CD14-positive monocyte (primary cell): ENCODE measurements around the gene NCOA4. TPM values are rescaled to one million over a fixed set of nuclear protein-coding genes. Genes with fewer than 3 reads are reported as not detected.

Source experiments
- DNase-seq, 3 donors: peaks; one replicate each; pipeline ENCODE4 v3.0.0-alpha.2; 2011 to 2022
- H2AFZ ChIP-seq: 2 replicates; pipeline ENCODE4 v1.6.0; 2012; ENCODE audit warnings: mild to moderate bottlenecking, low read depth, low read length, inconsistent platforms; ENCODE audit not compliant: insufficient read depth, poor library complexity, severe bottlenecking
- H3K27ac ChIP-seq, 2 donors: 1 replicate in 1 of 2; 2 replicates in 1 of 2; pipeline ENCODE4 v1.5.1; 2012 to 2013; ENCODE audit warnings: low read length in 2 of 2, control low read depth in 1 of 2, inconsistent platforms in 1 of 2, low read depth in 1 of 2, mild to moderate bottlenecking in 1 of 2
- H3K27me3 ChIP-seq, 2 donors: one replicate each; pipeline versions ENCODE4 v1.6.0 to v1.6.1; 2011 to 2013; ENCODE audit warnings: low read length in 2 of 2; ENCODE audit not compliant: control insufficient read depth in 2 of 2, insufficient read depth in 2 of 2
- H3K36me3 ChIP-seq, 2 donors: replicated peaks in 1 of 2; 1 replicate in 1 of 2; 2 replicates in 1 of 2; pipeline versions ENCODE4 v1.5.1 to v1.6.1; 2012 to 2013; ENCODE audit warnings: low read length in 2 of 2, control low read depth in 1 of 2, inconsistent platforms in 1 of 2, mild to moderate bottlenecking in 1 of 2; ENCODE audit not compliant: insufficient read depth in 2 of 2, control insufficient read depth in 1 of 2
- H3K4me1 ChIP-seq, 2 donors: 1 replicate in 1 of 2; 2 replicates in 1 of 2; pipeline versions ENCODE4 v1.5.1 to v1.6.1; 2012 to 2013; ENCODE audit warnings: low read length in 2 of 2, control low read depth in 1 of 2, inconsistent platforms in 1 of 2, mild to moderate bottlenecking in 1 of 2, moderate library complexity in 1 of 2; ENCODE audit not compliant: insufficient read depth in 2 of 2, control insufficient read depth in 1 of 2
- H3K4me2 ChIP-seq: replicated peaks from 2 replicates; pipeline ENCODE3; 2012; ENCODE audit warnings: low read length, moderate library complexity, mild to moderate bottlenecking; ENCODE audit not compliant: poor library complexity, severe bottlenecking; ENCODE audit errors: extremely low read depth
- H3K4me3 ChIP-seq, 3 experiments: fragments of 200-600 bp in 1 of 3; sonication (generic) in 1 of 3; replicated peaks in 1 of 3; 1 replicate in 2 of 3; 2 replicates in 1 of 3; pipeline ENCODE4 v1.5.1; 2011 to 2013; ENCODE audit warnings: low read length in 3 of 3, mild to moderate bottlenecking in 3 of 3, control low read depth in 2 of 3, low read depth in 2 of 3, inconsistent platforms in 1 of 3, moderate library complexity in 1 of 3
- H3K79me2 ChIP-seq: 2 replicates; pipeline ENCODE4 v1.6.0; 2012; ENCODE audit warnings: mild to moderate bottlenecking, control low read depth, inconsistent platforms, low read length, moderate library complexity; ENCODE audit not compliant: insufficient read depth
- H3K9ac ChIP-seq: 2 replicates; pipeline ENCODE4 v1.6.0; 2017; ENCODE audit warnings: low read length, mild to moderate bottlenecking; ENCODE audit not compliant: insufficient read depth, poor library complexity, severe bottlenecking
- H3K9me3 ChIP-seq, 2 donors: replicated peaks in 1 of 2; 1 replicate in 1 of 2; 2 replicates in 1 of 2; pipeline versions ENCODE4 v1.5.1 to v1.6.1; 2012 to 2013; ENCODE audit warnings: low read length in 2 of 2, control low read depth in 1 of 2; ENCODE audit not compliant: control insufficient read depth in 1 of 2, insufficient read depth in 1 of 2
- H4K20me1 ChIP-seq: 2 replicates; pipeline ENCODE4 v1.6.0; 2012; ENCODE audit warnings: mild to moderate bottlenecking, low read length, control low read depth, moderate library complexity; ENCODE audit not compliant: insufficient read depth
- H3K27ac Mint-ChIP-seq, 7 donors: one replicate each; pipeline ENCODE4 v1.8.0; 2020; ENCODE audit warnings: mild to moderate bottlenecking in 7 of 7, mixed read lengths in 7 of 7, moderate library complexity in 6 of 7, inconsistent platforms in 2 of 7
- H3K27me3 Mint-ChIP-seq, 3 donors: one replicate each; pipeline ENCODE4 v1.8.0; 2021 to 2022; ENCODE audit warnings: low read depth in 3 of 3, mild to moderate bottlenecking in 3 of 3, mixed read lengths in 3 of 3, moderate library complexity in 3 of 3, inconsistent platforms in 1 of 3
- H3K36me3 Mint-ChIP-seq, 2 donors: one replicate each; pipeline ENCODE4 v1.8.0; 2020; ENCODE audit warnings: mixed read lengths in 2 of 2, inconsistent platforms in 1 of 2, mild to moderate bottlenecking in 1 of 2
- H3K4me1 Mint-ChIP-seq: one replicate; pipeline ENCODE4 v1.8.0; 2020; ENCODE audit warnings: mild to moderate bottlenecking, mixed read lengths
- H3K4me3 Mint-ChIP-seq, 2 donors: one replicate each; pipeline ENCODE4 v1.8.0; 2020; ENCODE audit warnings: mild to moderate bottlenecking in 2 of 2, mixed read lengths in 2 of 2, moderate library complexity in 1 of 2
- H3K9me3 Mint-ChIP-seq, 7 donors: one replicate each; pipeline ENCODE4 v1.8.0; 2020 to 2022; ENCODE audit warnings: mixed read lengths in 7 of 7, mild to moderate bottlenecking in 6 of 7, moderate library complexity in 6 of 7, inconsistent platforms in 2 of 7
- CTCF ChIP-seq: fragments of 200-600 bp; IDR thresholded peaks from one replicate; pipeline ENCODE4 v1.8.0; 2022; ENCODE audit warnings: antibody characterized with exemption, mild to moderate bottlenecking
- WGBS: methylation state at CpG from one replicate; pipeline ENCODE4 v1.1.5; 2013; ENCODE audit warnings: missing lambda C conversion rate; ENCODE audit not compliant: insufficient coverage; 5-methylcytosine and 5-hydroxymethylcytosine counted together
- intact Hi-C, 2 donors: fragments of 100-400 bp; cut with micrococcal nuclease; formaldehyde crosslinking; loops; one replicate each; pipeline versions ENCODE4 v1.15.0 to v1.15.1; 2023
- polyA plus RNA-seq, 3 donors: library from polyadenylated mRNA; depleted of rRNA in 1 of 3; unstranded in 2 of 3; stranded (reverse) in 1 of 3; fragments of 300-500 nt in 2 of 3; fragments of >200 nt in 1 of 3; fragmentation: Illumina TruSeq in 2 of 3; gene quantifications; 1 replicate in 2 of 3; 2 replicates in 1 of 3; pipeline ENCODE4 v1.2.3, GENCODE V29; 2012 to 2021

The NCOA4 gene
- polyA plus RNA-seq, 3 donors: 161 to 853 (median 784) TPM

DNA sequence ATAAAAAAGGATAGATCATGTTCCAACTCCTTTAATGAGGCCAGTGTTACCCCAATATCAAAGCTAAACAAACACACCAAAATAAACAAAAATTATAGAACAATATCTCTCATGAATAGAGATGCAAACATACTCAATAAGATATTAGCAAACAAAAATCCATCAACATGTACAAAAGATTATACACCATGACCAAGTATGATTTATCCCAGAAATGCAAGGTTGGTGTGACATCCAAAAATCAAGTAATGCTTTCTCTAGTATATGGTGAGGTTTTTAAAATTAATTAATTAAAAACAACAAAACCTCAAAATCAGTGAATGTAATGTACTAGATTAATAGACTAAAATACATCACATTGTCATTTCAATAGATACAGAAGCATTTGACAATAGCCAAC, 26.6 kb upstream of the NCOA4 start:
- Histone ChIP-seq H3K9me3 (peaks cover 3 to 11% of the 10 kb centered on the region in 2 donors), H2AFZ (no peak overlapping the region), H3K4me3 (no peak overlapping the region), H3K36me3 (no peaks in the 10 kb centered on the region), H3K4me2 (no peak overlapping the region), H3K27ac (no peak overlapping the region), H3K9ac (no peak overlapping the region), H4K20me1 (no peaks in the 10 kb centered on the region), H3K27me3 (no peaks in the 10 kb centered on the region), H3K4me1 (peaks cover 6 to 16% of the 10 kb centered on the region in 2 donors), H3K79me2 (no peaks in the 10 kb centered on the region)
- Mint-ChIP-seq H3K4me3 (no peak overlapping the region), H3K4me1 (peaks cover 12% of the 10 kb centered on the region), H3K27me3 (no peaks in the 10 kb centered on the region), H3K9me3 (peaks cover 7 to 18% (median 14%) of the 10 kb centered on the region in 7 donors), H3K27ac (no peak overlapping the region), H3K36me3 (peaks cover 2 to 5% of the 10 kb centered on the region in 2 donors)
- DNase-seq: no peak
- no peak for TF ChIP-seq CTCF
- intact Hi-C loops: no loop called here

DNA sequence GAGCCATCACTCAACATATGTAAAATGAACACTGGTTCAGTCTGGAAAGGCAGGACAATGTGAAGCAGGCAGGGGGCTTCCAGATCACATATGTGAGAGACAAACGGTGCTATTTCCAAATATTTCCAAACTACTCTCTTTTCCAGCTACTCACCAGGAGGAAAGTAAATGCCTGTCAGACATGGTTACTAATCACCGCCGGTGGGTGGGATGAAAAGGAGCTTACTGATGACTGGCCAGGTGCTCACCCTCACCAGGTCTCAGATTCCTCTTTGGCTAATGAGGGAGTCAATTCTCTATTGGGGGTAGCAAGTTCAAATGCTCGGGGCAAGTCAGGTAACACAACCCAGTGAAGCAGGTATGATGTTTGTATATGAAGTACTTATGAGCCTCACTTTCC, 25.3 kb upstream of the NCOA4 start:
- Histone ChIP-seq H3K4me2 (no peak overlapping the region), H3K9me3 (peaks cover 3 to 11% of the 10 kb centered on the region in 2 donors), H2AFZ (no peak overlapping the region), H3K27ac (no peak overlapping the region), H3K79me2 (no peaks in the 10 kb centered on the region), H3K27me3 (no peaks in the 10 kb centered on the region), H4K20me1 (no peaks in the 10 kb centered on the region), H3K4me3 (no peak overlapping the region), H3K36me3 (no peaks in the 10 kb centered on the region), H3K4me1 (peaks cover 12 to 15% of the 10 kb centered on the region in 2 donors), H3K9ac (no peak overlapping the region)
- no peaks in the 10 kb centered on the region for H3K27me3 Mint-ChIP-seq
- no peak overlapping the region for H3K4me3 Mint-ChIP-seq
- DNase-seq: no peak
- H3K4me1 Mint-ChIP-seq: peaks cover 12% of the 10 kb centered on the region
- H3K9me3 Mint-ChIP-seq: peaks cover 7 to 18% (median 14%) of the 10 kb centered on the region in 7 donors
- peaks cover 2 to 5% of the 10 kb centered on the region in 2 donors for H3K36me3 Mint-ChIP-seq
- intact Hi-C loops: no loop called here
- H3K27ac Mint-ChIP-seq: no peak overlapping the region
- no CpG with 5 or more reads among the region's 4 CpGs for WGBS
- no peak for TF ChIP-seq CTCF
